Parathyroid adenoma (tissue), 2 donors: Measurements from ENCODE around the gene DDX27.
"Not testable (repeated sequence)": the region's sequence is repeated elsewhere in the genome, so short reads cannot be mapped to it uniquely, and the experiment has no call there.

Experiments
- H2AFZ ChIP-seq: fragments of 300-600 bp; sonication (generic); one replicate; pipeline ENCODE4 v1.7.0; 2017; ENCODE audit warnings: antibody characterized with exemption, mild to moderate bottlenecking
- H3K27ac ChIP-seq: fragments of 300-600 bp; sonication (generic); one replicate; pipeline ENCODE4 v1.7.0; 2017
- H3K27me3 ChIP-seq: fragments of 300-600 bp; sonication (generic); one replicate; pipeline ENCODE4 v1.7.0; 2017; ENCODE audit warnings: low read length; ENCODE audit not compliant: control insufficient read depth, insufficient read depth
- H3K36me3 ChIP-seq: fragments of 300-600 bp; sonication (generic); one replicate; pipeline ENCODE4 v1.7.0; 2017; ENCODE audit warnings: low read length; ENCODE audit not compliant: control insufficient read depth, insufficient read depth
- H3K4me1 ChIP-seq: fragments of 300-600 bp; sonication (generic); one replicate; pipeline ENCODE4 v1.7.0; 2017; ENCODE audit warnings: control low read depth
- H3K4me2 ChIP-seq: fragments of 300-600 bp; sonication (generic); one replicate; pipeline ENCODE4 v1.7.0; 2017; ENCODE audit warnings: low read length
- H3K4me3 ChIP-seq: fragments of 300-600 bp; sonication (generic); one replicate; pipeline ENCODE4 v1.7.0; 2017; ENCODE audit warnings: low read depth, low read length
- H3K79me2 ChIP-seq: fragments of 300-600 bp; sonication (generic); one replicate; pipeline ENCODE4 v1.7.0; 2017; ENCODE audit warnings: control low read depth
- H3K9ac ChIP-seq: fragments of 300-600 bp; sonication (generic); one replicate; pipeline ENCODE4 v1.7.0; 2017; ENCODE audit warnings: mild to moderate bottlenecking
- H3K9me3 ChIP-seq: fragments of 300-600 bp; sonication (generic); one replicate; pipeline ENCODE4 v1.7.0; 2017; ENCODE audit warnings: low read length; ENCODE audit not compliant: control insufficient read depth
- CTCF ChIP-seq: fragments of 300-600 bp; sonication (generic); IDR thresholded peaks from one replicate; pipeline ENCODE4 v1.7.0; 2017; ENCODE audit warnings: antibody characterized with exemption, mild to moderate bottlenecking
- donor health status: primary hyperparathyroidism.

Gene DDX27

GRCh38 chr20:49187330-49187850 lies 31.8 kb upstream of the DDX27 start:
- Histone ChIP-seq H3K4me3 (peak overlapping the region; percentile 69), H2AFZ (peak overlapping the region; percentile 61), H3K4me1 (peaks cover 11% of the 10 kb centered on the region), H3K9ac (peak overlapping the region; percentile 32), H3K4me2 (peak overlapping the region; percentile 79), H3K9me3 (no peaks in the 10 kb centered on the region), H3K27me3 (no peaks in the 10 kb centered on the region), H3K27ac (peak overlapping the region; percentile 76), H3K36me3 (no peaks in the 10 kb centered on the region), H3K79me2 (peaks cover 42% of the 10 kb centered on the region)
- no peak for TF ChIP-seq CTCF

GRCh38 chr20:49187851-49188641 lies 31.2 kb upstream of the DDX27 start, which contains the start of gene STAU1:
Gene STAU1, minus strand, starts transcription at chr20:49188334. Its CDS starts 22,133 bp downstream, at chr20:49166201.
- peak within 1 kb of the TSS; percentile 69 for H3K4me3 ChIP-seq
- H3K4me1 ChIP-seq, result peaks cover 9% of the 10 kb centered on the region
- peak within 1 kb of the TSS; percentile 76 for H3K27ac ChIP-seq
- H3K36me3 ChIP-seq, result no peaks in the 10 kb centered on the region
- H3K27me3 ChIP-seq, result no peaks in the 10 kb centered on the region
- peak within 1 kb of the TSS; percentile 79 for H3K4me2 ChIP-seq
- no peaks in the 10 kb centered on the region for H3K9me3 ChIP-seq
- peak within 1 kb of the TSS; percentile 88 for H2AFZ ChIP-seq
- peak within 1 kb of the TSS; percentile 32 for H3K9ac ChIP-seq
- peaks cover 40% of the 10 kb centered on the region for H3K79me2 ChIP-seq
- no peak for TF ChIP-seq CTCF

GRCh38 chr20:49192944-49193518 lies 26.2 kb upstream of the DDX27 start:
- H3K79me2 ChIP-seq, H3K4me2 ChIP-seq, H3K27ac ChIP-seq, H3K27me3 ChIP-seq, H3K4me3 ChIP-seq, H3K4me1 ChIP-seq, H2AFZ ChIP-seq, H3K36me3 ChIP-seq, H3K9me3 ChIP-seq, H3K9ac ChIP-seq: not testable (repeated sequence)

- no peaks in the 10 kb centered on the region for H3K79me2 ChIP-seq
- no peaks in the 10 kb centered on the region for H3K36me3 ChIP-seq
- no peaks in the 10 kb centered on the region for H3K4me1 ChIP-seq
- H3K27ac ChIP-seq, result no peak overlapping the region
- TF ChIP-seq CTCF, result no peak
- H3K4me2 ChIP-seq, result no peak overlapping the region
- no peaks in the 10 kb centered on the region for H3K27me3 ChIP-seq
- no peak overlapping the region for H2AFZ ChIP-seq
- H3K4me3 ChIP-seq, result no peak overlapping the region
- no peaks in the 10 kb centered on the region for H3K9me3 ChIP-seq
- no peak overlapping the region for H3K9ac ChIP-seq
Observed at GRCh38 chr20:49199729-49200293, 19.4 kb upstream of the DDX27 start.

- Histone ChIP-seq H3K27ac (no peak overlapping the region), H3K79me2 (no peaks in the 10 kb centered on the region), H3K4me3 (no peak overlapping the region), H2AFZ (no peak overlapping the region), H3K4me1 (no peaks in the 10 kb centered on the region), H3K9ac (no peak overlapping the region), H3K4me2 (no peak overlapping the region), H3K36me3 (no peaks in the 10 kb centered on the region), H3K27me3 (no peaks in the 10 kb centered on the region), H3K9me3 (no peaks in the 10 kb centered on the region)
- TF ChIP-seq CTCF, result no peak
Observed at GRCh38 chr20:49203011-49203410, 16.2 kb upstream of the DDX27 start.
